ENCODE data around the gene PTPN23. TPM values are rescaled to one million over a fixed set of nuclear protein-coding genes. Genes with fewer than 3 reads are reported as not detected.

Gene PTPN23
- total RNA-seq, 4 donors from 2014 or later: 34.3 to 49.6 (median 37.8) TPM

DNA sequence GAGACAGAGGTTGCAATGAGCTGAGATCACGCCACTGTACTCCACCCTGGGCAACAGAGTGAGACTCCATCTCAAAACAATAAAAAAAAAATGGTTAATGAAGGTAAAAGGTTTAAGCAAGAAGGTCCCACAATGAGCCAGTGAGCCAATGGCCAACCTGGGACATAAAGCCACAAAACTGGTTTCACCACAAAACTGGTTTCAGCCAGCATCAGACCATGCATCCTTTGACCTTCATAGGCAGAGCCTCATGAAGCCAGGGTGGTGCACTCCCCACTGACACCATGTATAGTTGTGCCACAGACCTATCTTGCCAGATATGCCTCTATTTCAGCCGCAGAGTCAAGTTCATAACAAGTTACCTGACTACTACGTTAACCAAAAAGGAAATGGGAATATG lies 53.0 kb downstream of the PTPN23 start:
- DNase-seq (ENCODE audit: low spot score in 2 of 2): no peak
- WGBS, 2 donors: 82 to 91% methylated on average over 3 of the region's 3 CpGs
- intact Hi-C loops (cut with DNase I; ENCODE audit: low total_unique reads): no loop called here
- TF ChIP-seq, protein P1, sequence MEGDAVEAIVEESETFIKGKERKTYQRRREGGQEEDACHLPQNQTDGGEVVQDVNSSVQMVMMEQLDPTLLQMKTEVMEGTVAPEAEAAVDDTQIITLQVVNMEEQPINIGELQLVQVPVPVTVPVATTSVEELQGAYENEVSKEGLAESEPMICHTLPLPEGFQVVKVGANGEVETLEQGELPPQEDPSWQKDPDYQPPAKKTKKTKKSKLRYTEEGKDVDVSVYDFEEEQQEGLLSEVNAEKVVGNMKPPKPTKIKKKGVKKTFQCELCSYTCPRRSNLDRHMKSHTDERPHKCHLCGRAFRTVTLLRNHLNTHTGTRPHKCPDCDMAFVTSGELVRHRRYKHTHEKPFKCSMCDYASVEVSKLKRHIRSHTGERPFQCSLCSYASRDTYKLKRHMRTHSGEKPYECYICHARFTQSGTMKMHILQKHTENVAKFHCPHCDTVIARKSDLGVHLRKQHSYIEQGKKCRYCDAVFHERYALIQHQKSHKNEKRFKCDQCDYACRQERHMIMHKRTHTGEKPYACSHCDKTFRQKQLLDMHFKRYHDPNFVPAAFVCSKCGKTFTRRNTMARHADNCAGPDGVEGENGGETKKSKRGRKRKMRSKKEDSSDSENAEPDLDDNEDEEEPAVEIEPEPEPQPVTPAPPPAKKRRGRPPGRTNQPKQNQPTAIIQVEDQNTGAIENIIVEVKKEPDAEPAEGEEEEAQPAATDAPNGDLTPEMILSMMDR (IDR thresholded peaks at IDR 0.05): no peak
- TF ChIP-seq POLR2A (IDR thresholded peaks at IDR 0.05): no peak
- H3K4me3 ChIP-seq (ENCODE audit: low read depth, poor library complexity, severe bottlenecking): no peak overlapping the region

DNA sequence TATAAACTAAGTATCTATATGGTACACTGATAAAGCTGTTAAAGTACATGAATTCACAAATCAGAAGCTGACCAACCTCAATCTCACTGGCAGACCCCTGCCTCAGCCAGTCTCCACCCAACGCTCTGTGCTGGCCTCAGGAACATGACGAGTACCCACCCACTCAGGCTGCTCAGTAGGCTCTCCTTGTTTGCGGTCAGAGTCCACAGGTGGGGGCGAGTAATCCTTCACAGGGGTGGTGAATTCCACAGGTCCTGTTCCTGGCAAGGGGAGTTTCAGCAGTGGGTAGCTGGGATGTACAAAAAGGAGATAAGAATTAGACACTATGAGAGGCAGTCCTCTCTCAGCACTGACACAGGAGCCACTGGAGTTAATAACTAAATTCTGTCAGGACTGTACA lies 54.0 kb downstream of the PTPN23 start:
- TF ChIP-seq POLR2A (IDR thresholded peaks at IDR 0.05): no peak
- TF ChIP-seq, protein P1 (IDR thresholded peaks at IDR 0.05): no peak
- DNase-seq (ENCODE audit: low spot score in 2 of 2): no peak

DNA sequence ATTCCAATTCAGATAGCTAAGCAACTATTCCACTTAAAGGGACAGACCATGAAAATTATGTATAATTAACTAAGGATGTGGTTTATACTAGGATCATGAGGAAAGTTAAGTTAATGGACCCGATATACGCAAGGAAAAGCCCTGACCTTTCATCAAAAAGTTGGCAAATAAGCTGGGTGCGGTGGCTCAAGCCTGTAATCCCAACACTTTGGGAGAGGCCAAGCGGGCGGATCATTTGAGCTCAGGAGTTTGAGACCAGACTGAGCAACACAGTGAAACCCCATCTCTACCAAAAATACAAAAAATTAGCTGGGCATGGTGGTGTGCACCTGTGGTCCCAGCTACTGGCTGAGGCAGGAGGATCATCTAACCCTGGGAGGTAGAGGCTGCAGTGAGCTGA lies 55.4 kb downstream of the PTPN23 start:
- no peak for DNase-seq (ENCODE audit: low spot score in 2 of 2)
- TF ChIP-seq POLR2A (IDR thresholded peaks at IDR 0.05): no peak
- TF ChIP-seq, protein P1 (IDR thresholded peaks at IDR 0.05): no peak
- H3K4me3 ChIP-seq (ENCODE audit: low read depth, poor library complexity, severe bottlenecking): no peak overlapping the region
- intact Hi-C loops (cut with DNase I; ENCODE audit: low total_unique reads): no loop called here
- WGBS, 2 donors: 89 to 91% methylated on average over 5 of the region's 5 CpGs

More for the DNA sequence above, 54.0 kb downstream of the PTPN23 start:
- H3K4me3 ChIP-seq (ENCODE audit: low read depth, poor library complexity, severe bottlenecking): no peak overlapping the region
- intact Hi-C loops (cut with DNase I; ENCODE audit: low total_unique reads): no loop called here
- WGBS, 2 donors: 95 to 98% methylated on average over 4 of the region's 4 CpGs

DNA sequence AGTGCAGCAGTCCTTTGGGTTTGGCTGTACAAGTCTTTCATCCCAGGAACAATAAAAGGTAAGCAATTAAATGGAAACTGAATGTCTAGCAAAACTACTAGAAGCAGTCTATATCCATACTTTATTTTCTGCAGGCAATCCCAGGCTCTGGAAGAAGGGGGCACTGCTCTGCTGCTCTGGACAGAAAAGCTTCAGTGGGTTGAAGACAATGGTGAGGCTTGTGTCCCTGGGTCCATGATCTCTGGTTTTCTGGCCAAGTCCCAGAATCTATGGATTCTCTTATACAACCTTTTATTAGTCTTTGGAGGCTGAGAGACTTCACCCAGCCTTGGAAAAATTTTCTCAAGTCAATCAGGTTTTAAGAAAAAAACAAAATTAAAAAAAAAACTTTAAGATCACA lies 59.3 kb downstream of the PTPN23 start:
- intact Hi-C loops (cut with DNase I; ENCODE audit: low total_unique reads): no loop called here
- no peak overlapping the region for H3K4me3 ChIP-seq (ENCODE audit: low read depth, poor library complexity, severe bottlenecking)
- TF ChIP-seq POLR2A (IDR thresholded peaks at IDR 0.05): no peak
- TF ChIP-seq, protein P1 (IDR thresholded peaks at IDR 0.05): no peak
- peak in 1 of 2 donors; percentile 23 for DNase-seq (ENCODE audit: low spot score in 2 of 2)

DNA sequence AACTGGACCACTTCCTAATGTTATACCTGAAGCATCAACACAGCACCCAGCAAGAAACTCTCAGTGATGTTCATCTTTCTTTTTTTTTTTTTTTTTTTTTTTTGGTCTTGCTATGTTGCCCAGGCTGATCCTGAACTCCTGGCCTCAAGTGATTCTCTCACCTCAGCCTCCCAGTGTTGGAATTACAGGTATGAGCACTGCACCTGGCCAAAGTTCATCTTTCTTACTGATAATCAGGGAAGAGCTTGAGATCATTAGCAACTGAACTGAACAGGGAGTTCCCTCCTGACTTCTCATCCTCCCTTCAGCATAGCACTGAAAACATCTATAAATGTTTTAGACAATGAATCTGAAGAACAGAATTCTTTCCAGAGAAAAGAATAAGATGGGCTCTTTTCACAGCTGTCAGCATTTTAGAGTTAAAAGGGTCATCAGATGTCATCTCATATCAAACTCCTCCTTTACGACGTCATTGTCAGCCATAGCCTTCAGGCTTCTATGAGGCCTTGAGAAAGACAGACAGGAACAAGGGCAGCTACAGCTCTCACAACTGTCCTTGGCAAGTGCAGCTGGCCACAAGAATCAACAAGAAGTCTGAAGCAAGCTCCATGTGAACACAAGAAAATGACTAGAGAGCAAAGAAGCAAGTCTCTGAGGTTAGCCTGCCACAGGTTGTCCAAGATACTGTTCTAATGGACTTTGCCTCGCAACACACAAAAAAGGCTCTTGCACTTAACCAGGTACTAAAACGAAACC lies 61.2 kb downstream of the PTPN23 start:
- H3K4me3 ChIP-seq (ENCODE audit: low read depth, poor library complexity, severe bottlenecking): no peak overlapping the region
- intact Hi-C loops (cut with DNase I; ENCODE audit: low total_unique reads): no loop called here
- WGBS, 2 donors: 72% methylated on average over 4 of the region's 4 CpGs
- peak in 1 of 2 donors; percentile 56 for DNase-seq (ENCODE audit: low spot score in 2 of 2)
- TF ChIP-seq POLR2A (IDR thresholded peaks at IDR 0.05): no peak
- TF ChIP-seq, protein P1 (IDR thresholded peaks at IDR 0.05): no peak

DNA sequence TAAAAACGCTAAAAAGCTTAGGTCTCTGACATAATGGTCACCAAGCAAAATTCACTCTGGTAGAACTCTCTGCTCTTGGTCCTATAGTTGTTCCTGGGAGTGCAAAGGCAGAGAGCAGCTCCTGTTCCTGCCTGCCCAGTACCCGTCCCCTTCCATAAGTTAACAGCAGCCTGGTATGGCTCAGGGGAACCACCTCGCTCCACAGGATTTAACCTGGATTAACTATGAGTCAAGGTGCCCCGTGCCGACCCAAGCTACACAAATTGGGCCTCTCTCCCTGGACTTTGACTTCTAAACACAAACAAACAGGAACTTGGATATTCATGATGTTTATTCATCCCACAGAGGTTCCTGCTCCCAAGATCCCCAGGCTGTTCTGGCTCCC lies 62.8 kb downstream of the PTPN23 start:
- intact Hi-C loops (cut with DNase I; ENCODE audit: low total_unique reads): no loop called here
- no peak overlapping the region for H3K4me3 ChIP-seq (ENCODE audit: low read depth, poor library complexity, severe bottlenecking)
- 38 to 53% methylated on average over 5 of the region's 5 CpGs for WGBS, 2 donors
- peak in 1 of 2 donors; percentile 38 for DNase-seq (ENCODE audit: low spot score in 2 of 2)
- TF ChIP-seq POLR2A (IDR thresholded peaks at IDR 0.05): no peak
- TF ChIP-seq, protein P1 (IDR thresholded peaks at IDR 0.05): no peak

Measured in lower leg skin (tissue), 4 donors.